Cortex of kidney (tissue), 1 donor: ENCODE results near the gene NHLH2.

Experiments used
- DNase-seq: peaks from one replicate; lab custom pipeline; 2025; lab: John Stamatoyannopoulos, UW

The NHLH2 gene

DNA sequence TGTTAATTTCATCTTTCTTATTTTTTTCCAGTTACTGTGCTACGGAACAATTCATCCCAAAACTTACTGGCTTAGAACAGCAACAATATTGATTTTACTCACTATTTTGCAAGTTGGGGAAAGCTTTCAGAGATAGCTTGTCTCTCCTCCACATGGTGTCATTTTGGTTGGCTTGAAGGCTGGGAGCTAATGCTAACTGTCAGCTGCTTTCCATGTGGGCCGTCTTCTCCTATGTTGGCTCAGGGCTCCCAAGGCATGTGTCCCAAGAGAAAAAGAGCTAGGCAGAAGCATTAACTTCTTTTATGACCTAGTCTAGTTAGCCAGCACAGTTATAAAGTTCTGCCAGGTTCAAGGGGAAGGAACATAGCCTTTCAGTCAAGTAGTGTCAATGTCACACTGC, 38.5 kb downstream of the NHLH2 start:
- DNase-seq = no peak

- DNase-seq = no peak
Measured at GRCh38 chr1:115797486-115797885, 43.4 kb downstream of the NHLH2 start.

- DNase-seq = no peak
Measured at GRCh38 chr1:115796897-115797296, 44.0 kb downstream of the NHLH2 start.

DNA sequence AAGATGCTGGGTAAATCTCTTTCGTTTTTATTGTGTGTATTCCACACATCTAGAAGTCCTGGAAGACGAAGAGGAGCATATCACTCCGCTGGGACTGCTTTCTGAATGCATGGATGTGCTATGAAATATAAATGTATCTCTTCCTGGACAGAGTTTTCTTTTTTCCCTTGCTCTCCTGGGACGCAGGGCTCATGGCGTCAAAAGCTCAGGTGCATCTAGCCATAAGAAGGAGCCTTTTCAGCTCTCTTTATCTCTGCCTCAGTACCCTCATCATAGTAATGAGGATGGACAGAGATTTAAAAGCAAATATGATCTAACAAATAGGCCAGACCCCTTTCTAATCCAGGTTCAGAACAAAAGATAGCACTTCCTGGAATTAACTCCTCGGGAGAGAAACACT, 44.9 kb downstream of the NHLH2 start:
- DNase-seq = no peak

- DNase-seq = no peak
Measured at GRCh38 chr1:115794976-115795639, 45.8 kb downstream of the NHLH2 start.

- no peak for DNase-seq
Measured at GRCh38 chr1:115793162-115793561, 47.8 kb downstream of the NHLH2 start.

GRCh38 chr1:115791816-115792215, 49.1 kb downstream of the NHLH2 start:
- DNase-seq = no peak

DNA sequence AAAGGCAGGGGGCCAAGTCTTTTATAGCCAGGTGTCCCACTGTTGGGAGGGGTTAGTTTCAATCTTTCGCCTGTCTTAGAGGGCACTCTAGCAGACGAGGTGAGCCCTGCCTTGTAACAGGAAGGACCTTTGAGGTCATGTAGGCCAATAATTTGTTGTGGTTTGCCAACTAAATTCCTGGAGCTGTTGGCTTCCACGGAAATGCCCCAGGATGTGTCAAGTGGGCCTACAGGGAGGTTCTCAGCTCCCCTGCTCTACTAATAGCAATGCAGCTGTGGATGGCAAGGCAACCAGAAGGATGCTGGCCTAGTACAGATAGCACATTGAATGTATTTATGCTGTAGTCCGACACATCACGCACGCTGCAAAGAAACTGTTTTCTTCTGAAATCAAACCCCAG, 50.1 kb downstream of the NHLH2 start:
- DNase-seq = no peak

DNA sequence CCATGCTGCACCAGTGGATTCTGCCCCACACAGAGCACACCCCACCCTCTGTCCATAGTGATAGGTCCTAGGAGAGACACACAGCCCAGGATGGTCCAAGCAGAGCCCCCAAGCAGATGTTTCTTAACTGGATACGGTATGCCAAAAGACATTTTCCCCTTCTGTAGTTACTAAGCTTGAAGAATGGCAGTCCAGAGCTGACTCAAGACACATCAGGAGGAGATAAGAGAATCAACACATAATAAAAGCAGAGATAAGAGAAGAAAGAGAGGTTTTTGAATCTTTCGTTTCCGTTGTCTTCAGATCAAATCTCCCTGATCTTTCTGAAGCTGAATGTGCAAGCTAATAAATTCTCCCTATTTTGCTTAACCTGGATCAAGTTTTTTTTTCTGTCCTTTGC, 50.6 kb downstream of the NHLH2 start:
- DNase-seq = no peak
